Measurements from ENCODE around the gene PLXNA4.

- TF ChIP-seq CTCF (conservative IDR thresholded peaks at IDR 0.05; ENCODE audit: low read depth, low read length) (no peak), EZH2 (IDR thresholded peaks at IDR 0.05; ENCODE audit: borderline replicate concordance, low read depth, low read length, poor library complexity, severe bottlenecking) (no peak)
These were observed 253.3 kb downstream of the PLXNA4 start for GRCh38 chr7:132322970-132323369.

Data from A673 (cell line).